ENCODE results near the gene OSMR.

The OSMR gene

DNA sequence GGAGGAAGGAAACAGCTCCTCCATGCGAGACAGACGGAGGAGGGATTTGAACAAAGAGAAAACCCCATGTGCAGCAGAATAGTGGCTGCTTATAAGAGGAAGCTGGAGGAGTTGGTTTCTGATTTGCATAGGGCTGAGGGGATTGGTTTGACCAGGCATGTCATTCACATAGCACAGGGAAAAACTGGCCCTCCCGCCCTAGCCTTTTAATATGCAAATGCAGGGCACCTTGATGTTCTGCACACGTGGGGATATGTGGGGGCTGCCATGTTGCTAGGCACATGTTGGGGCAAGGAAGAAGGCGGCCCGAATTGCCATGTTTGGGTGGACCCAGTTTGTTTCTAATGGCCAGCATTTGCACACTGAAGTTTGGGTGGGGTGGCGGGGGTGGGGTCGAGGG is 42.2 kb downstream of the OSMR start:
- TF ChIP-seq ZFX (IDR thresholded peaks at IDR 0.05; ENCODE audit: borderline replicate concordance) = no peak
- TF ChIP-seq, protein P1, sequence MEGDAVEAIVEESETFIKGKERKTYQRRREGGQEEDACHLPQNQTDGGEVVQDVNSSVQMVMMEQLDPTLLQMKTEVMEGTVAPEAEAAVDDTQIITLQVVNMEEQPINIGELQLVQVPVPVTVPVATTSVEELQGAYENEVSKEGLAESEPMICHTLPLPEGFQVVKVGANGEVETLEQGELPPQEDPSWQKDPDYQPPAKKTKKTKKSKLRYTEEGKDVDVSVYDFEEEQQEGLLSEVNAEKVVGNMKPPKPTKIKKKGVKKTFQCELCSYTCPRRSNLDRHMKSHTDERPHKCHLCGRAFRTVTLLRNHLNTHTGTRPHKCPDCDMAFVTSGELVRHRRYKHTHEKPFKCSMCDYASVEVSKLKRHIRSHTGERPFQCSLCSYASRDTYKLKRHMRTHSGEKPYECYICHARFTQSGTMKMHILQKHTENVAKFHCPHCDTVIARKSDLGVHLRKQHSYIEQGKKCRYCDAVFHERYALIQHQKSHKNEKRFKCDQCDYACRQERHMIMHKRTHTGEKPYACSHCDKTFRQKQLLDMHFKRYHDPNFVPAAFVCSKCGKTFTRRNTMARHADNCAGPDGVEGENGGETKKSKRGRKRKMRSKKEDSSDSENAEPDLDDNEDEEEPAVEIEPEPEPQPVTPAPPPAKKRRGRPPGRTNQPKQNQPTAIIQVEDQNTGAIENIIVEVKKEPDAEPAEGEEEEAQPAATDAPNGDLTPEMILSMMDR (IDR thresholded peaks at IDR 0.05) = no peak
- H3K27ac ChIP-seq = no peak overlapping the region

DNA sequence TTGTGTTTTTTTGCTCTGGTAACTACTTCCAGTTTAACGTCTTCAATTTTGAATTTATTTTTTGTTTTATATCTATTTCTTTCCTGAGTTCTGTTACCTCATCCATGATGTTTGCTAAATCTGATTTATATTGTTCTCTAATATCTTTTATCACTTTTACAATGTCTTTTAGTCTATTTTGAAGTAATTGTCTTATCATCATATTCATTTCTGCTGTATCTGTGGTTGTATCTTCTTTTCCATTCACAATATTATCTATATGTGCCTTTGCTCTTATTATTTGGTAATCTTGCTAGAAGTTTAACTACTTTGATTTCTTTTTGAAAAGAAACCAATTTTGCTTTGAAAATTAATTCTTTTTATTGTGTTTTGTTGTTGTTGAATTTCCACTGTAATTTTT is 43.6 kb downstream of the OSMR start:
- TF ChIP-seq, protein P1 (IDR thresholded peaks at IDR 0.05) = no peak
- no peak for TF ChIP-seq ZFX (IDR thresholded peaks at IDR 0.05; ENCODE audit: borderline replicate concordance)
- no peak overlapping the region for H3K27ac ChIP-seq

DNA sequence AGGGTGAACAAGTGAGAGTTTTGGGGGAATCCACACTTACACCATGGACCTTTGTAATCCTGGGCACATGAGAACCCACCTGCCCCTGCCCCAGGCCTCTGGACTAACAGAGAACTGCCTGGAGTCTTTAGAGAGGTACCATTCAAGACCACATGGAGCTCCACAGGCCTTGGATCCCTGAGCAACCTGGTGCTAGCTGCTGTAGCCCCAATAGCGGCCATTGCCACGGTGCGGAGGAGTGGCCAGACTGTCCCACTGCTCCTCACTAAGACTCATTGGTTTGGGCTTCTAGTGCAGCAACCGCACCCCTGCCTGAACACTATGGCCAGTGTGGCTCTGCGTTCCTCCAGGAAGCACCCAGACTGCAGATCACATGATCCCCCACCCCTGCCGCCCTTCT is 45.8 kb downstream of the OSMR start:
- no peak overlapping the region for H3K27ac ChIP-seq
- no peak for TF ChIP-seq ZFX (IDR thresholded peaks at IDR 0.05; ENCODE audit: borderline replicate concordance)
- TF ChIP-seq, protein P1 (IDR thresholded peaks at IDR 0.05) = no peak

DNA sequence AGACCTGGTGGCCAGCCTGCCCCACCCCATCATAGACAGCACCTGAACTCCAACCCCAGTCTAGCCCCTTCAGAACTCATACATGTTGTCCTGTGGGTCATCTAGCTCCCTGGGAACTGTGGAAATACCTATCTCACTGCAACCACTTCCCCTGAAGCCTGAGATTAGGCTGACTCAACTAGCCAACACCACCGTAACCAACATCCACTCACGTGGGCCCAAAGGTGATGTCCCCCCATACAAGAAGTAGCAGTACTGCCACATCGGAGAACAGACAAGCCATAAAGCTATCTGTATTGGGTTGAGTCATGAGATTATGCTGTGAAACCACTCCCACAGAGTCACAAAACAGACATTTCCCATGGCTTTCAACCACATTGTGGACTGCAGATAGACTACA is 46.6 kb downstream of the OSMR start:
- no peak overlapping the region for H3K27ac ChIP-seq
- TF ChIP-seq, protein P1 (IDR thresholded peaks at IDR 0.05) = no peak
- TF ChIP-seq ZFX (IDR thresholded peaks at IDR 0.05; ENCODE audit: borderline replicate concordance) = no peak

DNA sequence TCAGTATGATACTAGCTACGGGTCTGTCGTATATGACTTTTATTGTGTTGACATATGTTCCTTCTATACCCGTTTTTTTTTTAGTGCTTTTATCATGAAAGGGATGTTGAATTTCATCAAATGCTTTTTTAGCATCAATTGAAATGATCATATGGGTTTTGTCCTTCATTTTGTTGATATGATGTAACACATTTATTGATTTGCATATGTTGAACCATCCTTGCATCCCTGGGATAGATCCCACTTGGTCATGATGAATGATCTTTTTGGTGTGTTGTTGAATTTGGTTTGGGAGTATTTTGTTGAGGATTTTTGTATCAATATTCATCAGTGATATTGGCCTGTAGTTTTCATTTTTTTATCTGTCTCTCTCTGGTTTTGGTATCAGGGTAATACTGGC is 50.9 kb downstream of the OSMR start:
- TF ChIP-seq, protein P1 (IDR thresholded peaks at IDR 0.05) = no peak
- no peak for TF ChIP-seq ZFX (IDR thresholded peaks at IDR 0.05; ENCODE audit: borderline replicate concordance)
- H3K27ac ChIP-seq = no peak overlapping the region

DNA sequence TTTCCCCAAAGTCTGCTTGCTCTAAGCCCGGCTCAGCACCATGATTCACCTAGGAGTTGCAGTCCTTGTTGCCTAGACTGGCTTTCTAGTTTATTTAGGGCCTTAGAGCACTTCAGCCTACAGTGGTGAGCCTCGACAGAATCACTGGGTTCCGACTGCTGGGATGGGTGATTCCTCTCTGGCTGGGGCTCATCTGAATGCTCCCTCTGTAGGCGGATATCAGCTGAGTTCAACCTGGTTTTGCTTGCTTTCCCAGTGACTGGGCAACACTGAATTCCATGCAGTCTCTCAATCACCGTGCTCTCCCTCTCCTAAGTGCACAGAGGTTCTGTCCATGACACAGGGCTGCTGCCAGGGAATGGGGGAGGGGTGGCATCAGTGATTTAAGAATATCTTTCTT is 54.1 kb downstream of the OSMR start:
- H3K27ac ChIP-seq = no peak overlapping the region
- TF ChIP-seq ZFX (IDR thresholded peaks at IDR 0.05; ENCODE audit: borderline replicate concordance) = no peak
- TF ChIP-seq, protein P1 (IDR thresholded peaks at IDR 0.05) = no peak

DNA sequence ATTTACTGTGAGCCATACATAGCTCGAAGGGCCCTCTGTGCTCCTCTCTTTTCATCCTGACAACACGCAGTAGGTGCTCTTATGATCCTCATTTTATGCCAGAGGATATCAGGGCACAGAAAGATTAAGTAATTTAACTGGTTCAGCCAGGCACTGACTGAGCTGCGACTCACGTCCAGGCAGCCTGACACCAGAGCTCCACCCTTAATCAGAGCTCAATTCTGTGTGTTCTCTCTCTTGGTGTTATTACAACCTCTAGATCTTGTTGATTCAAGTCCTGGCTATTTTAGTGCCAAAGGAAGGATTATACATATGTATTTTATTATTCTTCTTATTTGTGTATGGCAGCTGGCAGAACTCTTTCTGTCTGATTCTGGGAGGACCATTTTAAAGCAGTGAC is 59.7 kb downstream of the OSMR start:
- TF ChIP-seq, protein P1 (IDR thresholded peaks at IDR 0.05) = no peak
- H3K27ac ChIP-seq = no peak overlapping the region
